Ishikawa (cell line): ENCODE results near the gene TARBP1.
A peak's percentile ranks its signal among the peaks of the same experiment; 100 is the strongest.

ENCODE experiments used
- CEBPB ChIP-seq: IDR thresholded peaks from 2 replicates; pipeline ENCODE4 v1.6.1; 2012
- CREB1 ChIP-seq: IDR thresholded peaks from 2 replicates; pipeline ENCODE4 v1.6.1; 2012; ENCODE audit warnings: low read depth
- EGR1 ChIP-seq: IDR thresholded peaks from 2 replicates; pipeline ENCODE4 v1.6.1; 2012
- EP300 ChIP-seq: IDR thresholded peaks from 2 replicates; pipeline ENCODE4 v1.6.1; 2012; ENCODE audit warnings: borderline replicate concordance
- FOXM1 ChIP-seq: IDR thresholded peaks from 2 replicates; pipeline ENCODE4 v1.6.1; 2012; ENCODE audit warnings: low read depth, borderline replicate concordance
- MAX ChIP-seq: IDR thresholded peaks from 2 replicates; pipeline ENCODE4 v1.6.1; 2012
- NFIC ChIP-seq: IDR thresholded peaks from 2 replicates; pipeline ENCODE4 v1.6.1; 2012
- RAD21 ChIP-seq: IDR thresholded peaks from 2 replicates; pipeline ENCODE4 v1.6.1; 2012; ENCODE audit warnings: low read depth
- TAF1 ChIP-seq: IDR thresholded peaks from 2 replicates; pipeline ENCODE4 v1.6.1; 2012; ENCODE audit warnings: low read depth, mild to moderate bottlenecking
- TCF12 ChIP-seq: IDR thresholded peaks from 2 replicates; pipeline ENCODE4 v1.6.1; 2012; ENCODE audit warnings: low read depth
- TEAD4 ChIP-seq: IDR thresholded peaks from 2 replicates; pipeline ENCODE4 v1.6.1; 2012
- YY1 ChIP-seq: IDR thresholded peaks from 2 replicates; pipeline ENCODE4 v1.6.1; 2012; ENCODE audit warnings: low read depth
- ZBTB7A ChIP-seq: IDR thresholded peaks from 2 replicates; pipeline ENCODE4 v1.6.1; 2012; ENCODE audit warnings: low read depth
- TF ChIP-seq, protein P1 (sequence below): IDR thresholded peaks from 2 replicates; pipeline ENCODE4 v1.6.1; 2012
- TF ChIP-seq, protein P2 (sequence below): IDR thresholded peaks from 2 replicates; pipeline ENCODE4 v1.6.1; 2012; ENCODE audit warnings: low read depth, mild to moderate bottlenecking

TARBP1 gene

DNA sequence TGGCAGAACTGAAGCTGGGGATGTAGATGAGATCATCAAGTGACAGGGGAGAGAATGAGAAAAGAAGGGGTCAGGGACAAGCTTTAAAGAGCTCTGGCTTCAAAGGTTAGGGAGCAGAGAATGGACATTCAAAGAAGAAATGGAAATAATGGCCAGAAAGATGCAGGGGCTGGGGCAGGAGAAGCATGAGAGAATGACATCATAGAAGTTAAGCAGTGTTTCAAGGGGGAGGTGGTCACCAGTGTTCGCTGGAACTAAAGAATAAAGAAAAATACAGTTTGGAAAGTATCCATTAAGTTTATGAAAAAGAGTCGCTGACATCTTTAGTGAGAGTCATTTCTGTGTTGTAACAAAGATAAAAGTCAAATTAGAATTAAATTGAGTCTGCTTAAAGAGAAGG is 44.3 kb downstream of the TARBP1 start:
- TF ChIP-seq TAF1 (no peak), YY1 (no peak), NFIC (no peak), TCF12 (no peak)

- TF ChIP-seq EGR1: peak; percentile 77
- TF ChIP-seq MAX: no peak
These were observed 45.3 kb downstream of the TARBP1 start for GRCh38 chr1:234433563-234434285.

GRCh38 chr1:234431255-234431654 is 47.7 kb downstream of the TARBP1 start:
- TF ChIP-seq ZBTB7A (no peak), FOXM1 (no peak), TAF1 (no peak), CEBPB (no peak), TEAD4 (no peak)

DNA sequence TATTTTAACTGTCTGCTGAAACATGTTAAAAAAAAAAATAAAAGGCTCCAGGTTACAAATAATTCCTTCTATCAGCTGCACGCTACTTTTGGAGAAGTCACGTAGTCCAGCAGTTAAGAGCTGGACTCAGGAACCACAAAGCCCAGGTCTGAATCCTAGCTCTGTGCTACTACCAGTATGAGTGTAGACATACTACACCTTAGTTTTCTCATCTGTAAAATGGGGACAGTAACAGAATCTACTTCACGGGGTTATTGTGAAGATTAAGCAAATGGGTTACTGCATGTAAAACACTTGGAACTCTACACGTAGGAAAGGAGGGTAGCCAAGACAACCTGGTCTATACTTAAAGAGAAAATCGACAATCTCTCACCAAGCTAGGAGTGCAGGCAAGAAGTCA is 48.3 kb downstream of the TARBP1 start:
- TF ChIP-seq TAF1 (no peak), CEBPB (no peak), MAX (no peak), RAD21 (no peak), TEAD4 (no peak)
- TF ChIP-seq, protein P1, sequence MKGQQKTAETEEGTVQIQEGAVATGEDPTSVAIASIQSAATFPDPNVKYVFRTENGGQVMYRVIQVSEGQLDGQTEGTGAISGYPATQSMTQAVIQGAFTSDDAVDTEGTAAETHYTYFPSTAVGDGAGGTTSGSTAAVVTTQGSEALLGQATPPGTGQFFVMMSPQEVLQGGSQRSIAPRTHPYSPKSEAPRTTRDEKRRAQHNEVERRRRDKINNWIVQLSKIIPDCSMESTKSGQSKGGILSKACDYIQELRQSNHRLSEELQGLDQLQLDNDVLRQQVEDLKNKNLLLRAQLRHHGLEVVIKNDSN: no peak

- no peak for TF ChIP-seq TAF1
- TF ChIP-seq TEAD4: no peak
- no peak for TF ChIP-seq RAD21
- TF ChIP-seq FOXM1: no peak
- TF ChIP-seq TCF12: no peak
These were observed 49.6 kb downstream of the TARBP1 start for GRCh38 chr1:234429434-234429806.

DNA sequence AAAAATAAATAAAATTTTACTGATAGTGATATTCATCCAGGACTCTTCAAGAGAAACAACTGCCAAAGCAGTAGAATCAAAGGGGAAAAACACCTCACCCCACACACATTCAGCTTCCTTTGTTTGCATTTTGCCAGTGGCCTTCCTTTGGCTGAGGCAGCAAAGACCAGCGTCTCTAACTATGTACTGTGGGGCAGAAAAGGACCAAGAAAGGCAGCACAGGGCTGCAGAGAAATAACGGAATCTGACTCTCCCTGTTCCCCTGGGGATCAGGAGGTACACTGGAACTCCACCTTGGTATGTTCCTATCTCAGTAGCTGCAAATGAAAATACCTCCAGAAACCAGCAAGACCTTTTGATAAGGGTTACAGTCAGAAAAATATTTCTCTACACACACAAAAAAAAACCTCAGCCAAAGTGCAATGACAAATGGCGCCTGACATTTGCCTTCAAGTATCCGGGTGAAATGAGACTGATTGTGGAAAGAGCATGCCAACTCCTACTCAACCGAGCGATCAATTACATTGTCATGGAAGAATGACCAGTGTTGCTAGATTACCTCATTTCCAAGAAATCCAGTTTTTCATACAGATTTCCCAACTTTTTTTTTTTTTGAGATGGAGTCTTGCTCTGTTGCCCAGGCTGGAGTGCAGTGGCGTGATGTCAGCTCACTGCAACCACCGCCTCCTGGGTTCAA is 50.9 kb downstream of the TARBP1 start:
- no peak for TF ChIP-seq CREB1
- no peak for TF ChIP-seq EP300
- TF ChIP-seq RAD21: no peak
- TF ChIP-seq, protein P2, sequence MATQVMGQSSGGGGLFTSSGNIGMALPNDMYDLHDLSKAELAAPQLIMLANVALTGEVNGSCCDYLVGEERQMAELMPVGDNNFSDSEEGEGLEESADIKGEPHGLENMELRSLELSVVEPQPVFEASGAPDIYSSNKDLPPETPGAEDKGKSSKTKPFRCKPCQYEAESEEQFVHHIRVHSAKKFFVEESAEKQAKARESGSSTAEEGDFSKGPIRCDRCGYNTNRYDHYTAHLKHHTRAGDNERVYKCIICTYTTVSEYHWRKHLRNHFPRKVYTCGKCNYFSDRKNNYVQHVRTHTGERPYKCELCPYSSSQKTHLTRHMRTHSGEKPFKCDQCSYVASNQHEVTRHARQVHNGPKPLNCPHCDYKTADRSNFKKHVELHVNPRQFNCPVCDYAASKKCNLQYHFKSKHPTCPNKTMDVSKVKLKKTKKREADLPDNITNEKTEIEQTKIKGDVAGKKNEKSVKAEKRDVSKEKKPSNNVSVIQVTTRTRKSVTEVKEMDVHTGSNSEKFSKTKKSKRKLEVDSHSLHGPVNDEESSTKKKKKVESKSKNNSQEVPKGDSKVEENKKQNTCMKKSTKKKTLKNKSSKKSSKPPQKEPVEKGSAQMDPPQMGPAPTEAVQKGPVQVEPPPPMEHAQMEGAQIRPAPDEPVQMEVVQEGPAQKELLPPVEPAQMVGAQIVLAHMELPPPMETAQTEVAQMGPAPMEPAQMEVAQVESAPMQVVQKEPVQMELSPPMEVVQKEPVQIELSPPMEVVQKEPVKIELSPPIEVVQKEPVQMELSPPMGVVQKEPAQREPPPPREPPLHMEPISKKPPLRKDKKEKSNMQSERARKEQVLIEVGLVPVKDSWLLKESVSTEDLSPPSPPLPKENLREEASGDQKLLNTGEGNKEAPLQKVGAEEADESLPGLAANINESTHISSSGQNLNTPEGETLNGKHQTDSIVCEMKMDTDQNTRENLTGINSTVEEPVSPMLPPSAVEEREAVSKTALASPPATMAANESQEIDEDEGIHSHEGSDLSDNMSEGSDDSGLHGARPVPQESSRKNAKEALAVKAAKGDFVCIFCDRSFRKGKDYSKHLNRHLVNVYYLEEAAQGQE: no peak
- TF ChIP-seq, protein P1: no peak
- TF ChIP-seq TAF1: no peak
- no peak for TF ChIP-seq ZBTB7A
- TF ChIP-seq TEAD4: no peak
- no peak for TF ChIP-seq FOXM1

DNA sequence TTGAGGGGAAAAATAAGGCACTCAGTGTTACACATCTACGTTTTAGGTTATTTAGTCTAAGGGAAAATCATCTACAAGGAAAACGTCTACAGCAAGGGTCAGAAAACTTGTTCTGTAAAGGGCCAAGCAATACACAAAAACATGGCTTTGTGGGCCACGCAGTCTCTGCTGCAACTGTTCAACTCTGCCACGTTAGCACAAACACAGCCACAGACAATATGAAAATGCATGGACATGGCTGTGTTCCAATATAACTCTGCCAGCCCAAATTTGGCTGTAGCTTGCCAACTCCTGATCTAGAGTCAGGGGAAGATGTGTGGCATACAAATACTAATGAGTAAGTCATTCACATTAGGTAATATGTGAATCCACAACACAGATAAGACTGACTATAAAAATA is 65.0 kb downstream of the TARBP1 start:
- TF ChIP-seq FOXM1 (no peak), TAF1 (no peak), CREB1 (no peak), TCF12 (no peak), NFIC (no peak), ZBTB7A (no peak), CEBPB (no peak), EGR1 (no peak)
- TF ChIP-seq, protein P2: no peak
- TF ChIP-seq, protein P1: no peak
